ENCODE results near the gene EHF.

EHF gene

GRCh38 chr11:34594603-34595002, 26.3 kb upstream of the EHF start:
- TF ChIP-seq ZNF274 (IDR thresholded peaks at IDR 0.05; ENCODE audit: low read depth, low read length): no peak
- no peak overlapping the region for H3K4me3 ChIP-seq (ENCODE audit: low read length)

GRCh38 chr11:34595391-34595790, 25.5 kb upstream of the EHF start:
- no peak overlapping the region for H3K4me3 ChIP-seq (ENCODE audit: low read length)
- no peak for TF ChIP-seq ZNF274 (IDR thresholded peaks at IDR 0.05; ENCODE audit: low read depth, low read length)

GRCh38 chr11:34595960-34596644, 24.8 kb upstream of the EHF start:
- H3K4me3 ChIP-seq (ENCODE audit: low read length): no peak overlapping the region
- TF ChIP-seq ZNF274 (IDR thresholded peaks at IDR 0.05; ENCODE audit: low read depth, low read length): no peak

- no peak overlapping the region for H3K4me3 ChIP-seq (ENCODE audit: low read length)
- no peak for TF ChIP-seq ZNF274 (IDR thresholded peaks at IDR 0.05; ENCODE audit: low read depth, low read length)
Observed at GRCh38 chr11:34599406-34599945, 21.4 kb upstream of the EHF start.

GRCh38 chr11:34600339-34601084, 20.4 kb upstream of the EHF start:
- no peak for TF ChIP-seq ZNF274 (IDR thresholded peaks at IDR 0.05; ENCODE audit: low read depth, low read length)
- H3K4me3 ChIP-seq (ENCODE audit: low read length): no peak overlapping the region

GRCh38 chr11:34601085-34601444, 19.8 kb upstream of the EHF start:
- no peak for TF ChIP-seq ZNF274 (IDR thresholded peaks at IDR 0.05; ENCODE audit: low read depth, low read length)
- H3K4me3 ChIP-seq (ENCODE audit: low read length): no peak overlapping the region

GRCh38 chr11:34601609-34602008, 19.3 kb upstream of the EHF start:
- H3K4me3 ChIP-seq (ENCODE audit: low read length): no peak overlapping the region
- no peak for TF ChIP-seq ZNF274 (IDR thresholded peaks at IDR 0.05; ENCODE audit: low read depth, low read length)

- TF ChIP-seq ZNF274 (IDR thresholded peaks at IDR 0.05; ENCODE audit: low read depth, low read length): no peak
- H3K4me3 ChIP-seq (ENCODE audit: low read length): no peak overlapping the region
Observed at GRCh38 chr11:34602245-34602644, 18.6 kb upstream of the EHF start.

GRCh38 chr11:34603129-34604001, 17.5 kb upstream of the EHF start:
- no peak overlapping the region for H3K4me3 ChIP-seq (ENCODE audit: low read length)
- no peak for TF ChIP-seq ZNF274 (IDR thresholded peaks at IDR 0.05; ENCODE audit: low read depth, low read length)

GRCh38 chr11:34604145-34604544, 16.7 kb upstream of the EHF start:
- H3K4me3 ChIP-seq (ENCODE audit: low read length): no peak overlapping the region
- TF ChIP-seq ZNF274 (IDR thresholded peaks at IDR 0.05; ENCODE audit: low read depth, low read length): no peak

- H3K4me3 ChIP-seq (ENCODE audit: low read length): no peak overlapping the region
- no peak for TF ChIP-seq ZNF274 (IDR thresholded peaks at IDR 0.05; ENCODE audit: low read depth, low read length)
Observed at GRCh38 chr11:34604911-34605310, 16.0 kb upstream of the EHF start.

- H3K4me3 ChIP-seq (ENCODE audit: low read length): no peak overlapping the region
- no peak for TF ChIP-seq ZNF274 (IDR thresholded peaks at IDR 0.05; ENCODE audit: low read depth, low read length)
Observed at GRCh38 chr11:34605481-34606325, 15.2 kb upstream of the EHF start.

GRCh38 chr11:34606326-34607120, 14.4 kb upstream of the EHF start:
- TF ChIP-seq ZNF274 (IDR thresholded peaks at IDR 0.05; ENCODE audit: low read depth, low read length): no peak
- no peak overlapping the region for H3K4me3 ChIP-seq (ENCODE audit: low read length)
